GM12878 (cell line): ENCODE measurements around the gene PHOSPHO1. TPM values are rescaled to one million over a fixed set of nuclear protein-coding genes. Genes with fewer than 3 reads are reported as not detected.

ENCODE experiments used
- ASH2L ChIP-seq: fragments of 300-600, 200-600 bp; sonication (generic); IDR thresholded peaks from 2 replicates; pipeline ENCODE4 v1.6.1; 2017; ENCODE audit warnings: low read depth, mild to moderate bottlenecking, borderline replicate concordance
- BHLHE40 ChIP-seq, 2 experiments: fragments of 450-650 bp in 1 of 2; IDR thresholded peaks; 2 replicates each; pipeline ENCODE4 v1.6.1; 2011 to 2017; ENCODE audit warnings: low read depth in 2 of 2, borderline replicate concordance in 1 of 2, improper control_type of control experiment in 1 of 2, low read length in 1 of 2, mild to moderate bottlenecking in 1 of 2
- ETV6 ChIP-seq, 2 experiments: fragments of 450-650 bp in 1 of 2; IDR thresholded peaks in 1 of 2; conservative IDR thresholded peaks in 1 of 2; 2 replicates each; pipeline ENCODE4 v1.6.1; 2014; ENCODE audit warnings: antibody characterized with exemption in 1 of 2, borderline replicate concordance in 1 of 2, low read depth in 1 of 2, mild to moderate bottlenecking in 1 of 2, moderate library complexity in 1 of 2
- KAT2A ChIP-seq: conservative IDR thresholded peaks from 2 replicates; pipeline ENCODE4 v1.6.1; 2011; ENCODE audit warnings: low read depth, low read length; ENCODE audit not compliant: control insufficient read depth
- MEF2A ChIP-seq: IDR thresholded peaks from 2 replicates; pipeline ENCODE4 v1.6.1; 2011; ENCODE audit warnings: low read depth, mild to moderate bottlenecking, low read length, moderate library complexity; ENCODE audit not compliant: insufficient read depth
- MTA3 ChIP-seq: IDR thresholded peaks from 2 replicates; pipeline ENCODE4 v1.6.1; 2012; ENCODE audit warnings: low read length, inconsistent platforms, borderline replicate concordance
- MXI1 ChIP-seq: fragments of 150-350 bp; IDR thresholded peaks from 2 replicates; pipeline ENCODE4 v1.6.1; 2011; ENCODE audit warnings: low read depth, mild to moderate bottlenecking, inconsistent platforms, low read length, improper control_type of control experiment
- NR2C2 ChIP-seq: IDR thresholded peaks from 2 replicates; pipeline ENCODE4 v1.6.1; 2011; ENCODE audit warnings: borderline replicate concordance, low read depth; ENCODE audit not compliant: control insufficient read depth, insufficient read length
- PKNOX1 ChIP-seq: fragments of 450-650 bp; IDR thresholded peaks from 2 replicates; pipeline ENCODE4 v1.6.1; 2016; ENCODE audit warnings: mild to moderate bottlenecking
- POU2F2 ChIP-seq: IDR thresholded peaks from 3 replicates; pipeline ENCODE4 v1.6.1; 2011; ENCODE audit warnings: low read depth, mild to moderate bottlenecking, low read length, borderline replicate concordance
- USF2 ChIP-seq: IDR thresholded peaks from 2 replicates; pipeline ENCODE4 v1.6.1; 2011; ENCODE audit warnings: low read depth, low read length, improper control_type of control experiment, borderline replicate concordance
- WRNIP1 ChIP-seq: IDR thresholded peaks from 2 replicates; pipeline ENCODE4 v1.6.1; 2011; ENCODE audit warnings: low read depth, low read length, improper control_type of control experiment, borderline replicate concordance
- YBX1 ChIP-seq: fragments of 450-650 bp; IDR thresholded peaks from 2 replicates; pipeline ENCODE4 v1.6.1; 2016; ENCODE audit warnings: antibody characterized with exemption
- ZBTB40 ChIP-seq: fragments of 450-650 bp; IDR thresholded peaks from 2 replicates; pipeline ENCODE4 v1.6.1; 2016; ENCODE audit warnings: mild to moderate bottlenecking, moderate library complexity, borderline replicate concordance
- ZNF622 ChIP-seq: fragments of 450-650 bp; IDR thresholded peaks from 2 replicates; pipeline ENCODE4 v1.6.1; 2017; ENCODE audit warnings: mild to moderate bottlenecking, inconsistent platforms
- polyA plus RNA-seq, 11 experiments: library from polyadenylated mRNA; depleted of rRNA in 4 of 11; unstranded in 6 of 11; stranded (reverse) in 5 of 11; fragments of >200 nt; fragmentation: Nextera tagmentation in 4 of 11; fragmentation: Illumina TruSeq in 1 of 11; extraction: Ambion mirVana in 4 of 11; extraction: Trizol in 1 of 11; gene quantifications; 1 replicate in 1 of 11; 2 replicates in 10 of 11; pipeline versions ENCODE4 v1.2.1 to v1.2.3, GENCODE V29; 2011 to 2016; ENCODE audit warnings: inconsistent platforms in 2 of 11, missing spikeins in 2 of 11, low read depth in 1 of 11
- total RNA-seq, 4 experiments: library from RNA; depleted of rRNA in 3 of 4; stranded (reverse); fragments of >200 nt in 3 of 4; fragmentation: Illumina TruSeq in 1 of 4; extraction: Trizol in 1 of 4; gene quantifications; 2 replicates each; pipeline versions ENCODE4 v1.2.1 to v1.2.3, GENCODE V29; 2013 to 2021

The PHOSPHO1 gene
- total and polyA plus RNA-seq, 10 of the 15 experiments (the other 5 are each of a cell fraction or from before 2014, with no cell fraction given) = 0.03 to 1.5 (median 0.16) TPM; not detected in 2

GRCh38 chr17:49193513-49194296 is 36.9 kb downstream of the PHOSPHO1 start (continued):
- no peak for TF ChIP-seq KAT2A
- peak; percentile 58; the same call in 1 of the 2 replicates for TF ChIP-seq YBX1
- TF ChIP-seq POU2F2 = peak; percentile 29; the same call in 1 of the 3 replicates
- peak; percentile 67 to 88 for TF ChIP-seq BHLHE40 (IDR thresholded peaks at IDR 0.05; ENCODE audit: borderline replicate concordance in 1 of 2, low read depth in 2 of 2, low read length in 1 of 2)
- TF ChIP-seq ASH2L = no peak
- TF ChIP-seq USF2 = no peak; the same call in 1 of the 2 replicates
- TF ChIP-seq WRNIP1 = peak; percentile 91; the same call in 1 of the 2 replicates
- TF ChIP-seq ZBTB40 = peak; percentile 45; the same call in 1 of the 2 replicates
- no peak for TF ChIP-seq ZNF622
- peak; percentile 83 for TF ChIP-seq MEF2A
- TF ChIP-seq ETV6 (conservative IDR thresholded peaks at IDR 0.05 in 1 of 2, IDR thresholded peaks at IDR 0.05 in 1 of 2; ENCODE audit: borderline replicate concordance in 1 of 2, low read depth in 1 of 2) = peak in 1 of 2 experiments; percentile 52; a peak in 1 of 4 replicates
- TF ChIP-seq NR2C2 = no peak
- TF ChIP-seq MTA3 = peak; percentile 71; the same call in 1 of the 2 replicates
- peak; percentile 34; the same call in 1 of the 2 replicates for TF ChIP-seq MXI1
- peak; percentile 97 for TF ChIP-seq PKNOX1
